HepG2 (cell line): ENCODE measurements around the gene CFL1. TPM values are rescaled to one million over a fixed set of nuclear protein-coding genes. Genes with fewer than 3 reads are reported as not detected.
A peak's percentile ranks its signal among the peaks of the same experiment; 100 is the strongest.

Source experiments
- ATF7 ChIP-seq, 2 experiments: fragments of 450-650 bp in 1 of 2; sonication (generic) in 1 of 2; formaldehyde crosslinking in 1 of 2; IDR thresholded peaks; 2 replicates each; pipeline versions ENCODE4 v1.4.0 to v1.6.1; 2016 to 2020; ENCODE audit warnings: antibody characterized with exemption in 1 of 2, mild to moderate bottlenecking in 1 of 2, missing genetic modification reagents in 1 of 2
- KLF13 ChIP-seq: sonication (generic); formaldehyde crosslinking; IDR thresholded peaks from 2 replicates; pipeline ENCODE4 v1.4.0; 2020; ENCODE audit warnings: mild to moderate bottlenecking, missing genetic modification reagents
- NR2F1 ChIP-seq, 2 experiments: fragments of 450-650 bp in 1 of 2; formaldehyde crosslinking in 1 of 2; IDR thresholded peaks; 2 replicates each; pipeline versions ENCODE4 v1.5.0 to v1.6.1; 2016 to 2020; ENCODE audit warnings: mild to moderate bottlenecking in 1 of 2, missing compliant biosample characterization in 1 of 2, missing genetic modification reagents in 1 of 2, moderate library complexity in 1 of 2
- NR2F6 ChIP-seq, 2 experiments: IDR thresholded peaks; 2 replicates each; pipeline ENCODE4 v1.6.1; 2016; ENCODE audit warnings: antibody characterized with exemption in 1 of 2, mild to moderate bottlenecking in 1 of 2
- RARA ChIP-seq: IDR thresholded peaks from 2 replicates; pipeline ENCODE4 v1.6.1; 2016; ENCODE audit warnings: missing genetic modification reagents, missing compliant biosample characterization
- RXRB ChIP-seq: IDR thresholded peaks from 2 replicates; pipeline ENCODE4 v1.6.1; 2016; ENCODE audit warnings: borderline replicate concordance, missing genetic modification reagents, missing compliant biosample characterization
- TARDBP ChIP-seq: sonication (generic); formaldehyde crosslinking; IDR thresholded peaks from 2 replicates; pipeline ENCODE4 v1.8.0; 2022; ENCODE audit warnings: mild to moderate bottlenecking, missing genetic modification reagents
- ZBTB8A ChIP-seq: sonication (generic); formaldehyde crosslinking; IDR thresholded peaks from 2 replicates; pipeline ENCODE4 v1.4.0; 2020; ENCODE audit warnings: mild to moderate bottlenecking, low read depth, missing genetic modification reagents, borderline replicate concordance
- ZC3H13 ChIP-seq: sonication (generic); formaldehyde crosslinking; IDR thresholded peaks from 2 replicates; pipeline ENCODE4 v1.8.1; 2023; ENCODE audit warnings: mild to moderate bottlenecking, missing genetic modification reagents, moderate library complexity
- ZNF317 ChIP-seq: sonication (generic); formaldehyde crosslinking; IDR thresholded peaks from 2 replicates; pipeline ENCODE4 v1.5.0; 2020; ENCODE audit warnings: mild to moderate bottlenecking, missing genetic modification reagents
- ZNF703 ChIP-seq: sonication (generic); formaldehyde crosslinking; IDR thresholded peaks from 2 replicates; pipeline ENCODE4 v1.5.1; 2020; ENCODE audit warnings: missing genetic modification reagents, mild to moderate bottlenecking, moderate library complexity, borderline replicate concordance
- ZNF737 ChIP-seq: sonication (generic); formaldehyde crosslinking; IDR thresholded peaks from 2 replicates; pipeline ENCODE4 v1.5.0; 2020; ENCODE audit warnings: missing genetic modification reagents, mild to moderate bottlenecking, borderline replicate concordance
- ZSCAN29 ChIP-seq: sonication (generic); formaldehyde crosslinking; conservative IDR thresholded peaks from 2 replicates; pipeline ENCODE4 v1.4.0; 2020; ENCODE audit warnings: mild to moderate bottlenecking, missing genetic modification reagents
- polyA plus RNA-seq, 8 experiments: library from polyadenylated mRNA; depleted of rRNA in 3 of 8; stranded (reverse) in 7 of 8; unstranded in 1 of 8; fragments of >200 nt; fragmentation: Illumina TruSeq in 4 of 8; extraction: Trizol in 4 of 8; gene quantifications; 2 replicates each; pipeline versions ENCODE4 v1.2.1 to v1.2.3, GENCODE V29; 2011 to 2016; ENCODE audit warnings: low read depth in 4 of 8, missing spikeins in 1 of 8, mixed read lengths in 1 of 8; ENCODE audit not compliant: insufficient read depth in 1 of 8
- total RNA-seq, 5 experiments: library from RNA; depleted of rRNA; stranded (reverse); fragments of >200 nt; fragmentation: Illumina TruSeq; extraction: Trizol; gene quantifications; 2 replicates each; pipeline ENCODE4 v1.2.3, GENCODE V29; 2016; ENCODE audit warnings: low read depth in 1 of 5
- TF ChIP-seq, protein P1 (sequence below): sonication (generic); formaldehyde crosslinking; IDR thresholded peaks from 2 replicates; pipeline ENCODE4 v1.8.0; 2022; ENCODE audit warnings: mild to moderate bottlenecking, missing genetic modification reagents; ENCODE audit not compliant: insufficient replicate concordance
- TF ChIP-seq, protein P2 (sequence below): sonication (generic); formaldehyde crosslinking; IDR thresholded peaks from 2 replicates; pipeline ENCODE4 v1.5.1; 2020; ENCODE audit warnings: mild to moderate bottlenecking, missing genetic modification reagents, moderate library complexity
- TF ChIP-seq, protein P3 (sequence below): sonication (generic); formaldehyde crosslinking; IDR thresholded peaks from 2 replicates; pipeline ENCODE4 v1.4.0; 2020; ENCODE audit warnings: missing genetic modification reagents
- TF ChIP-seq, protein P4 (sequence below), 2 experiments: fragments of 450-650 bp in 1 of 2; sonication (generic) in 1 of 2; formaldehyde crosslinking; IDR thresholded peaks; 2 replicates each; pipeline versions ENCODE4 v1.5.0 to v1.8.0; 2020 to 2022; ENCODE audit warnings: mild to moderate bottlenecking in 1 of 2, missing genetic modification reagents in 1 of 2
- TF ChIP-seq, protein P5 (sequence below): IDR thresholded peaks from 2 replicates; pipeline ENCODE4 v1.6.1; 2016; ENCODE audit warnings: mild to moderate bottlenecking, missing biosample characterization, missing genetic modification reagents
- TF ChIP-seq, protein P6 (sequence below): sonication (generic); formaldehyde crosslinking; IDR thresholded peaks from 2 replicates; pipeline ENCODE4 v1.5.1; 2020; ENCODE audit warnings: mild to moderate bottlenecking, moderate library complexity, missing genetic modification reagents

Gene CFL1
- total and polyA plus RNA-seq, 2 of the 13 experiments (the other 11 are each of a cell fraction or from before 2014, with no cell fraction given): 379 to 383 TPM

DNA sequence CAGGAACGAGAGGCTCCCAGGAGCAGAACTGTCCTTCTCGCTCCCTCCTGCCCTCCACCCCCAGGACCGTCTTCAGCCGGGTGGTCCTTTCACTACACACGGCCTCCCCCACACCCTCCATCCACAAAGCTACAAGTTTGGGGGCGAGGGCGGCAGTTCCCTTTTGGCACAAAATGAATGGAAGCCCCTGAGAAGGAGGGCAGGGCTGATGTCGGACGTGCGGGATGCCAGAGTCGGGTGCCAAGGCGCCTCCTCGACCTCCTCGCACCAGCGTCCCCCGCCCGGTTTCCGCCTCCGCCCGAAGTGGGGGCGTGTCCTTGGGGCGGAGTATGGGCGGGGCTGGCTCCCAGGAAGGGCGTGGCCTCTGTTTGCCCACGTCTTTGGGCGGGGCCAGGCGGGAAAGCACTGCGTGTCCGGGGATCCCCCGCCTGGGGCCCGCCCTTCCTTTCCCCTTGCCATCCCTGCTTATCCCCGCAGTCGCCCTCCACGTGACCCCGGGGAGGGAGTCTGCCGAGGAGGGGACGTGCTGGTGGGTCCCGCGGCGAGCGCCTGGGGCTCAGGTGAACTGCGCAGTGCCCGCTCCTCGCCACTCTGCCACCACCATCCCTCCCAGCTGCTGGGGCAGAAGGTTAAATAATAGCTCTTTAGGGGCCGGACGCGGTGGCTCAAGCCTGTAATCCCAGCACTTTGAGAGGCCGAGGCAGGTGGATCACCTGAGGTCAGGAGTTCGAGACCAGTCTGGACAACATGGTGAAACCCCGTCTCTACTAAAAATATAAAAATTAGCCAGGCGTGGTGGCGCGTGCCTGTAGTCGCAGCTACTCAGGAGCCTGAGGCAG lies 15.6 kb upstream of the CFL1 start (continued):
- no peak for TF ChIP-seq ZBTB8A
- peak; percentile 57 for TF ChIP-seq ZC3H13 (CRISPR knock-in tag)
- TF ChIP-seq, protein P1, sequence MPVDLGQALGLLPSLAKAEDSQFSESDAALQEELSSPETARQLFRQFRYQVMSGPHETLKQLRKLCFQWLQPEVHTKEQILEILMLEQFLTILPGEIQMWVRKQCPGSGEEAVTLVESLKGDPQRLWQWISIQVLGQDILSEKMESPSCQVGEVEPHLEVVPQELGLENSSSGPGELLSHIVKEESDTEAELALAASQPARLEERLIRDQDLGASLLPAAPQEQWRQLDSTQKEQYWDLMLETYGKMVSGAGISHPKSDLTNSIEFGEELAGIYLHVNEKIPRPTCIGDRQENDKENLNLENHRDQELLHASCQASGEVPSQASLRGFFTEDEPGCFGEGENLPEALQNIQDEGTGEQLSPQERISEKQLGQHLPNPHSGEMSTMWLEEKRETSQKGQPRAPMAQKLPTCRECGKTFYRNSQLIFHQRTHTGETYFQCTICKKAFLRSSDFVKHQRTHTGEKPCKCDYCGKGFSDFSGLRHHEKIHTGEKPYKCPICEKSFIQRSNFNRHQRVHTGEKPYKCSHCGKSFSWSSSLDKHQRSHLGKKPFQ (CRISPR knock-in tag): peak; percentile 70
- TF ChIP-seq, protein P2, sequence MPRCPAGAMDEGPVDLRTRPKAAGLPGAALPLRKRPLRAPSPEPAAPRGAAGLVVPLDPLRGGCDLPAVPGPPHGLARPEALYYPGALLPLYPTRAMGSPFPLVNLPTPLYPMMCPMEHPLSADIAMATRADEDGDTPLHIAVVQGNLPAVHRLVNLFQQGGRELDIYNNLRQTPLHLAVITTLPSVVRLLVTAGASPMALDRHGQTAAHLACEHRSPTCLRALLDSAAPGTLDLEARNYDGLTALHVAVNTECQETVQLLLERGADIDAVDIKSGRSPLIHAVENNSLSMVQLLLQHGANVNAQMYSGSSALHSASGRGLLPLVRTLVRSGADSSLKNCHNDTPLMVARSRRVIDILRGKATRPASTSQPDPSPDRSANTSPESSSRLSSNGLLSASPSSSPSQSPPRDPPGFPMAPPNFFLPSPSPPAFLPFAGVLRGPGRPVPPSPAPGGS (CRISPR knock-in tag): peak; percentile 91
- no peak for TF ChIP-seq KLF13
- 0 out of 2 replicates have a peak, but pooled peaks have one; percentile 11 for TF ChIP-seq ZNF703 (CRISPR knock-in tag)
- TF ChIP-seq, protein P3, sequence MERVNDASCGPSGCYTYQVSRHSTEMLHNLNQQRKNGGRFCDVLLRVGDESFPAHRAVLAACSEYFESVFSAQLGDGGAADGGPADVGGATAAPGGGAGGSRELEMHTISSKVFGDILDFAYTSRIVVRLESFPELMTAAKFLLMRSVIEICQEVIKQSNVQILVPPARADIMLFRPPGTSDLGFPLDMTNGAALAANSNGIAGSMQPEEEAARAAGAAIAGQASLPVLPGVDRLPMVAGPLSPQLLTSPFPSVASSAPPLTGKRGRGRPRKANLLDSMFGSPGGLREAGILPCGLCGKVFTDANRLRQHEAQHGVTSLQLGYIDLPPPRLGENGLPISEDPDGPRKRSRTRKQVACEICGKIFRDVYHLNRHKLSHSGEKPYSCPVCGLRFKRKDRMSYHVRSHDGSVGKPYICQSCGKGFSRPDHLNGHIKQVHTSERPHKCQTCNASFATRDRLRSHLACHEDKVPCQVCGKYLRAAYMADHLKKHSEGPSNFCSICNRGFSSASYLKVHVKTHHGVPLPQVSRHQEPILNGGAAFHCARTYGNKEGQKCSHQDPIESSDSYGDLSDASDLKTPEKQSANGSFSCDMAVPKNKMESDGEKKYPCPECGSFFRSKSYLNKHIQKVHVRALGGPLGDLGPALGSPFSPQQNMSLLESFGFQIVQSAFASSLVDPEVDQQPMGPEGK: peak; percentile 73
- peak; percentile 72; the same call in 1 of the 2 replicates for TF ChIP-seq RXRB (CRISPR knock-in tag)
- 0 out of 2 replicates have a peak, but pooled peaks have one; percentile 10 for TF ChIP-seq NR2F6 (IDR thresholded peaks at IDR 0.05)
- TF ChIP-seq NR2F6 (CRISPR knock-in tag; IDR thresholded peaks at IDR 0.05): no peak
- 0 out of 2 replicates have a peak, but pooled peaks have one; percentile 48 for TF ChIP-seq ZNF317 (CRISPR knock-in tag)
- no peak for TF ChIP-seq ZSCAN29 (CRISPR knock-in tag)
- peak; percentile 62; the same call in 1 of the 2 replicates for TF ChIP-seq TARDBP
- TF ChIP-seq, protein P4, sequence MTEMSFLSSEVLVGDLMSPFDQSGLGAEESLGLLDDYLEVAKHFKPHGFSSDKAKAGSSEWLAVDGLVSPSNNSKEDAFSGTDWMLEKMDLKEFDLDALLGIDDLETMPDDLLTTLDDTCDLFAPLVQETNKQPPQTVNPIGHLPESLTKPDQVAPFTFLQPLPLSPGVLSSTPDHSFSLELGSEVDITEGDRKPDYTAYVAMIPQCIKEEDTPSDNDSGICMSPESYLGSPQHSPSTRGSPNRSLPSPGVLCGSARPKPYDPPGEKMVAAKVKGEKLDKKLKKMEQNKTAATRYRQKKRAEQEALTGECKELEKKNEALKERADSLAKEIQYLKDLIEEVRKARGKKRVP (CRISPR knock-in tag; IDR thresholded peaks at IDR 0.05): peak in 1 of 2 experiments; percentile 31; a peak in 1 of 4 replicates
- TF ChIP-seq, protein P5, sequence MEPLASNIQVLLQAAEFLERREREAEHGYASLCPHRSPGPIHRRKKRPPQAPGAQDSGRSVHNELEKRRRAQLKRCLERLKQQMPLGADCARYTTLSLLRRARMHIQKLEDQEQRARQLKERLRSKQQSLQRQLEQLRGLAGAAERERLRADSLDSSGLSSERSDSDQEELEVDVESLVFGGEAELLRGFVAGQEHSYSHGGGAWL (CRISPR knock-in tag): peak; percentile 57; the same call in 1 of the 2 replicates
- peak in 1 of 2 experiments; percentile 28; a peak in 1 of 4 replicates for TF ChIP-seq NR2F1 (CRISPR knock-in tag; IDR thresholded peaks at IDR 0.05)
- no peak for TF ChIP-seq ZNF737 (CRISPR knock-in tag)
- no peak for TF ChIP-seq ATF7 (IDR thresholded peaks at IDR 0.05)
- TF ChIP-seq ATF7 (CRISPR knock-in tag; IDR thresholded peaks at IDR 0.05): no peak; the same call in 1 of the 2 replicates
- TF ChIP-seq RARA (CRISPR knock-in tag): peak; percentile 97
- TF ChIP-seq, protein P6, sequence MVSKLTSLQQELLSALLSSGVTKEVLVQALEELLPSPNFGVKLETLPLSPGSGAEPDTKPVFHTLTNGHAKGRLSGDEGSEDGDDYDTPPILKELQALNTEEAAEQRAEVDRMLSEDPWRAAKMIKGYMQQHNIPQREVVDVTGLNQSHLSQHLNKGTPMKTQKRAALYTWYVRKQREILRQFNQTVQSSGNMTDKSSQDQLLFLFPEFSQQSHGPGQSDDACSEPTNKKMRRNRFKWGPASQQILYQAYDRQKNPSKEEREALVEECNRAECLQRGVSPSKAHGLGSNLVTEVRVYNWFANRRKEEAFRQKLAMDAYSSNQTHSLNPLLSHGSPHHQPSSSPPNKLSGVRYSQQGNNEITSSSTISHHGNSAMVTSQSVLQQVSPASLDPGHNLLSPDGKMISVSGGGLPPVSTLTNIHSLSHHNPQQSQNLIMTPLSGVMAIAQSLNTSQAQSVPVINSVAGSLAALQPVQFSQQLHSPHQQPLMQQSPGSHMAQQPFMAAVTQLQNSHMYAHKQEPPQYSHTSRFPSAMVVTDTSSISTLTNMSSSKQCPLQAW (CRISPR knock-in tag): peak; percentile 42; the same call in 1 of the 2 replicates
